Endothelial cell of umbilical vein (primary cell): Measurements from ENCODE around the gene CD47. TPM values are rescaled to one million over a fixed set of nuclear protein-coding genes. Genes with fewer than 3 reads are reported as not detected.

Experiments used
- BruUV-seq: library from RNA; stranded (reverse); fragments of 400-500 nt; replicated peaks from 2 replicates; lab custom pipeline; 2021; lab: Mats Ljungman, UMichigan
- CTCF ChIA-PET: fragments of 300-600, 350-600 bp; sonication (Branson Sonifier 250); formaldehyde crosslinking; loops from one replicate; lab custom pipeline; 2021; ENCODE audit warnings: antibody characterized with exemption, inconsistent platforms; lab: Charles Lee
- POLR2A ChIA-PET: fragments of 300-600, 350-600 bp; sonication (Branson Sonifier 250); formaldehyde crosslinking; loops from one replicate; lab custom pipeline; 2021; ENCODE audit warnings: antibody characterized with exemption, inconsistent platforms; lab: Charles Lee
- DNase-seq: peaks from one replicate; pipeline ENCODE4 v3.0.0-alpha.2; 2011; ENCODE audit warnings: low read depth, low spot score
- FAIRE-seq: peaks from 2 replicates; lab custom pipeline; 2011; peaks lifted over from hg19 to GRCh38; lab: Jason Lieb, UNC
- H2AFZ ChIP-seq: 2 replicates; pipeline ENCODE4 v1.6.0; 2012; ENCODE audit warnings: low read depth, low read length, control low read depth, inconsistent platforms
- H3K27ac ChIP-seq: 2 replicates; pipeline ENCODE4 v1.5.1; 2011; ENCODE audit warnings: low read depth, mild to moderate bottlenecking, control low read depth, low read length, moderate library complexity; ENCODE audit not compliant: insufficient read depth
- H3K27me3 ChIP-seq, 2 experiments: 2 replicates each; pipeline versions ENCODE4 v1.6.0 to v1.6.1; 2011; ENCODE audit warnings: low read length in 2 of 2, mixed read lengths in 1 of 2; ENCODE audit not compliant: control insufficient read depth in 2 of 2, insufficient read depth in 2 of 2
- H3K36me3 ChIP-seq, 2 experiments: 2 replicates in 1 of 2; 3 replicates in 1 of 2; pipeline ENCODE4 v1.5.1; 2011; ENCODE audit warnings: low read length in 2 of 2, mild to moderate bottlenecking in 1 of 2, moderate library complexity in 1 of 2; ENCODE audit not compliant: control insufficient read depth in 2 of 2, insufficient read depth in 2 of 2; ENCODE audit errors: extremely low read depth in 1 of 2
- H3K4me1 ChIP-seq: 3 replicates; pipeline ENCODE4 v1.5.1; 2011; ENCODE audit warnings: mild to moderate bottlenecking, low read length; ENCODE audit not compliant: control insufficient read depth, insufficient read depth; ENCODE audit errors: extremely low read depth
- H3K4me2 ChIP-seq: 2 replicates; pipeline ENCODE4 v1.6.1; 2011; ENCODE audit warnings: low read length, control low read depth, mixed read lengths; ENCODE audit not compliant: insufficient read depth
- H3K4me3 ChIP-seq, 3 experiments: fragments of 200-600 bp in 1 of 3; sonication (generic), shearing (Covaris generic) in 1 of 3; replicated peaks in 1 of 3; 2 replicates each; pipeline ENCODE4 v1.5.1; 2011 to 2016; ENCODE audit warnings: control low read depth in 3 of 3, low read length in 3 of 3, mild to moderate bottlenecking in 2 of 3, inconsistent platforms in 1 of 3, low read depth in 1 of 3, moderate library complexity in 1 of 3; ENCODE audit not compliant: insufficient read depth in 1 of 3
- H3K79me2 ChIP-seq: 2 replicates; pipeline ENCODE4 v1.6.0; 2012; ENCODE audit warnings: low read length, inconsistent platforms; ENCODE audit not compliant: control insufficient read depth, insufficient read depth
- H3K9ac ChIP-seq: replicated peaks from 2 replicates; pipeline ENCODE3; 2011; ENCODE audit warnings: low read length, control low read depth; ENCODE audit not compliant: insufficient read depth; ENCODE audit errors: extremely low read depth
- H3K9me1 ChIP-seq: replicated peaks from 3 replicates; pipeline ENCODE4 v1.6.0; 2011; ENCODE audit warnings: mild to moderate bottlenecking, low read length; ENCODE audit not compliant: control insufficient read depth, insufficient read depth; ENCODE audit errors: extremely low read depth
- H3K9me3 ChIP-seq: replicated peaks from 2 replicates; pipeline ENCODE4 v1.5.1; 2012; ENCODE audit warnings: low read length, inconsistent platforms; ENCODE audit not compliant: control insufficient read depth, insufficient read depth
- H4K20me1 ChIP-seq: replicated peaks from 2 replicates; pipeline ENCODE3; 2011; ENCODE audit warnings: mild to moderate bottlenecking, low read length; ENCODE audit not compliant: control insufficient read depth, insufficient read depth; ENCODE audit errors: extremely low read depth
- EZH2 ChIP-seq: IDR thresholded peaks from 2 replicates; pipeline ENCODE4 v1.6.1; 2012; ENCODE audit warnings: borderline replicate concordance, low read depth, mild to moderate bottlenecking, moderate library complexity, low read length, inconsistent platforms; ENCODE audit not compliant: severe bottlenecking
- FOS ChIP-seq: IDR thresholded peaks from 2 replicates; pipeline ENCODE4 v1.6.1; 2011; ENCODE audit warnings: mild to moderate bottlenecking, low read length, moderate library complexity, borderline replicate concordance; ENCODE audit not compliant: insufficient read depth
- GATA2 ChIP-seq: IDR thresholded peaks from 2 replicates; pipeline ENCODE4 v1.7.0; 2011; ENCODE audit warnings: low read depth, mild to moderate bottlenecking, moderate library complexity, mixed read lengths, low read length; ENCODE audit not compliant: insufficient read length, insufficient read depth
- JUN ChIP-seq: IDR thresholded peaks from 2 replicates; pipeline ENCODE4 v1.6.1; 2011; ENCODE audit warnings: borderline replicate concordance, low read depth; ENCODE audit not compliant: insufficient read length, insufficient read depth
- MYC ChIP-seq: IDR thresholded peaks from one replicate; pipeline ENCODE4 v1.6.1; 2011; ENCODE audit warnings: mild to moderate bottlenecking, low read depth, low read length
- POLR2A ChIP-seq: IDR thresholded peaks from 2 replicates; pipeline ENCODE4 v1.6.1; 2012; ENCODE audit warnings: low read depth, mild to moderate bottlenecking, control low read depth, low read length
- POLR2AphosphoS5 ChIP-seq: IDR thresholded peaks from 2 replicates; pipeline ENCODE4 v1.6.1; 2012; ENCODE audit warnings: low read depth, mild to moderate bottlenecking, control low read depth, low read length, moderate library complexity; ENCODE audit not compliant: insufficient read depth
- dilution Hi-C: fragments of 300-500 bp; cut with MboI; formaldehyde crosslinking; loops from one replicate; pipeline ENCODE4 v1.15.0; 2019; ENCODE audit warnings: low sequenced_read_pairs; ENCODE audit not compliant: extremely low pct_ligation_motif_present
- intact Hi-C: fragments of 100-400 bp; cut with micrococcal nuclease; formaldehyde crosslinking; loops from one replicate; pipeline ENCODE4 v1.10.0; 2022
- polyA plus RNA-seq, 4 experiments: library from polyadenylated mRNA; depleted of rRNA in 3 of 4; stranded (reverse) in 3 of 4; unstranded in 1 of 4; fragments of >200 nt; gene quantifications; 2 replicates each; pipeline versions ENCODE4 v1.2.1 to v1.2.3, GENCODE V29; 2011 to 2012; ENCODE audit warnings: missing spikeins in 1 of 4
- total RNA-seq: library from RNA; stranded (reverse); gene quantifications from 2 replicates; pipeline ENCODE4 v1.2.3, GENCODE V29; 2021
- TF ChIP-seq, protein P1 (sequence below), 2 donors: IDR thresholded peaks; 1 replicate in 1 of 2; 2 replicates in 1 of 2; pipeline ENCODE4 v1.5.1; 2011; ENCODE audit warnings: low read length in 2 of 2, mild to moderate bottlenecking in 2 of 2, moderate library complexity in 2 of 2, control low read depth in 1 of 2, inconsistent platforms in 1 of 2, low read depth in 1 of 2; ENCODE audit not compliant: insufficient read depth in 1 of 2; ENCODE audit errors: extremely low read depth in 1 of 2
- TF ChIP-seq, protein P2 (sequence below): IDR thresholded peaks from 2 replicates; pipeline ENCODE4 v1.6.1; 2011; ENCODE audit not compliant: insufficient read depth, insufficient read length

Gene CD47
- total and polyA plus RNA-seq, 2 donors (not counting 3 experiments of a cell fraction or from before 2014, with no cell fraction given): 29.3 to 32.2 TPM

DNA sequence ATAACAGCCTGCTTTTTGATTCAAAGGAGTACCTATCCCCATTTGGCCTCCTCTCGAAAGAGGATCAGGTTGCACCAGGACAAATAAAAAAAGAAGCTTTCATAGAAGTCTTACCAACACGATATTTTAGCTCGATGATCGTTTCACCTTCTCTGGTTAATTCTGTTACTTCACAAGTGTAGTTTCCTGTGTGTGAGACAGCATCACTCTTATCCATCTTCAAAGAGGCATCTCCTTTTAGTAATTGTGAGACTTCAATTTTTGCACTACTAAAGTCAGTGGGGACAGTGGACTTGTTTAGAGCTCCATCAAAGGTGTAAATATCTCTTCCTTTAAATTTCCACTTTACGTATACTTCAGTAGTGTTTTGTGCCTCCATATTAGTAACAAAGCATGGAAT is 11.0 kb downstream of the CD47 start:
- dilution Hi-C loops: no loop called here
- Histone ChIP-seq H3K36me3 (peaks cover 0 to 2% of the 10 kb centered on the region in 2 experiments), H3K27ac (no peak overlapping the region), H3K9me3 (no peaks in the 10 kb centered on the region), H3K9ac (no peak overlapping the region), H4K20me1 (no peaks in the 10 kb centered on the region), H3K4me1 (no peaks in the 10 kb centered on the region), H3K9me1 (no peaks in the 10 kb centered on the region), H3K79me2 (peaks cover 21% of the 10 kb centered on the region), H3K27me3 (no peaks in the 10 kb centered on the region), H3K4me2 (no peak overlapping the region), H2AFZ (no peak overlapping the region), H3K4me3 (no peak overlapping the region)
- intact Hi-C loops: no loop called here
- BruUV-seq: no TSS peak
- POLR2A ChIA-PET: no interaction called here
- no peak for TF ChIP-seq POLR2A
- no peak for DNase-seq
- CTCF ChIA-PET: interaction anchor here (0.9 kb wide), 1 partner anchor 153 kb away, joined by 3 read pairs; no protein-coding TSS in a partner anchor
- FAIRE-seq: no peak

DNA sequence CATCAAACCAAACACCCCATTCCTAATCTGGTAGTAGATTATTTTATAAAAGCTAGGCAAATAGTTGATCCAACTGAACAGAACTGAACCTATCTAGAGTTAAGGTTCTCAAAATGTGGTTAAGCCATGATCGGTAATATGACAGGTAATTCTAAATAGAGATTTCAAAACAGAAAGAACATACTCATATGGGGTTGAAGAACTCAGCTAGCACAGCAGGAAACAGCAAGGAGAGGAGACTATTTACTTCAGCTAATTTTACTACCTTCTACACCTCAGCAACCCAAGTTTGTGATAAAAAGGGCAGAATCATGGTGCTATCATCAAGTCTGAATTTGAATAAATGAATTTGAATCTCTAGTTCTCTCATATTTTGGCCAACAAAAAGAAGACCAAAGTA is 11.8 kb downstream of the CD47 start:
- TF ChIP-seq, protein P1, sequence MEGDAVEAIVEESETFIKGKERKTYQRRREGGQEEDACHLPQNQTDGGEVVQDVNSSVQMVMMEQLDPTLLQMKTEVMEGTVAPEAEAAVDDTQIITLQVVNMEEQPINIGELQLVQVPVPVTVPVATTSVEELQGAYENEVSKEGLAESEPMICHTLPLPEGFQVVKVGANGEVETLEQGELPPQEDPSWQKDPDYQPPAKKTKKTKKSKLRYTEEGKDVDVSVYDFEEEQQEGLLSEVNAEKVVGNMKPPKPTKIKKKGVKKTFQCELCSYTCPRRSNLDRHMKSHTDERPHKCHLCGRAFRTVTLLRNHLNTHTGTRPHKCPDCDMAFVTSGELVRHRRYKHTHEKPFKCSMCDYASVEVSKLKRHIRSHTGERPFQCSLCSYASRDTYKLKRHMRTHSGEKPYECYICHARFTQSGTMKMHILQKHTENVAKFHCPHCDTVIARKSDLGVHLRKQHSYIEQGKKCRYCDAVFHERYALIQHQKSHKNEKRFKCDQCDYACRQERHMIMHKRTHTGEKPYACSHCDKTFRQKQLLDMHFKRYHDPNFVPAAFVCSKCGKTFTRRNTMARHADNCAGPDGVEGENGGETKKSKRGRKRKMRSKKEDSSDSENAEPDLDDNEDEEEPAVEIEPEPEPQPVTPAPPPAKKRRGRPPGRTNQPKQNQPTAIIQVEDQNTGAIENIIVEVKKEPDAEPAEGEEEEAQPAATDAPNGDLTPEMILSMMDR (IDR thresholded peaks at IDR 0.05; ENCODE audit: extremely low read depth in 1 of 2, insufficient read depth in 1 of 2, low read depth in 1 of 2, low read length in 2 of 2): no peak
- TF ChIP-seq MYC (no peak), GATA2 (no peak), EZH2 (no peak), JUN (no peak), POLR2AphosphoS5 (no peak), POLR2A (no peak), FOS (no peak)
- TF ChIP-seq, protein P2, sequence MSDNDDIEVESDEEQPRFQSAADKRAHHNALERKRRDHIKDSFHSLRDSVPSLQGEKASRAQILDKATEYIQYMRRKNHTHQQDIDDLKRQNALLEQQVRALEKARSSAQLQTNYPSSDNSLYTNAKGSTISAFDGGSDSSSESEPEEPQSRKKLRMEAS: no peak
- Histone ChIP-seq H3K9me3 (no peaks in the 10 kb centered on the region), H3K9me1 (no peaks in the 10 kb centered on the region), H3K79me2 (peaks cover 17% of the 10 kb centered on the region), H3K27ac (no peak overlapping the region), H3K4me1 (no peaks in the 10 kb centered on the region), H4K20me1 (no peaks in the 10 kb centered on the region), H3K4me2 (no peak overlapping the region), H3K4me3 (no peak overlapping the region), H3K36me3 (peaks cover 0 to 2% of the 10 kb centered on the region in 2 experiments), H2AFZ (no peak overlapping the region), H3K9ac (no peak overlapping the region), H3K27me3 (no peaks in the 10 kb centered on the region)
- POLR2A ChIA-PET: no interaction called here
- CTCF ChIA-PET: no interaction called here
- BruUV-seq: no TSS peak
- FAIRE-seq (no peak), DNase-seq (no peak)
- dilution Hi-C loops (no loop called here), intact Hi-C loops (no loop called here)
